Measurements from ENCODE around the gene OR1I1.
"Not testable (repeated sequence)": the region's sequence is repeated elsewhere in the genome, so short reads cannot be mapped to it uniquely, and the experiment has no call there.

OR1I1 gene

GRCh38 chr19:15081911-15082310 is at the start of gene OR1I1:
OR1I1 (plus strand) TSS chr19:15082211; CDS start chr19:15087066, 4,855 bp downstream.
- no peak for DNase-seq (ENCODE audit: low read depth)

- DNase-seq (ENCODE audit: low read depth), result no peak
Observed at GRCh38 chr19:15035795-15036311, 46.2 kb upstream of the OR1I1 start.

GRCh38 chr19:15037586-15037985 is 44.4 kb upstream of the OR1I1 start:
- no peak for DNase-seq (ENCODE audit: low read depth)

- no peak for DNase-seq (ENCODE audit: low read depth)
Observed at GRCh38 chr19:15038294-15038693, 43.7 kb upstream of the OR1I1 start.

- no peak for DNase-seq (ENCODE audit: low read depth)
Observed at GRCh38 chr19:15042003-15042402, 40.0 kb upstream of the OR1I1 start.

- DNase-seq (ENCODE audit: low read depth), result no peak
Observed at GRCh38 chr19:15042826-15043225, 39.2 kb upstream of the OR1I1 start.

GRCh38 chr19:15045506-15045905 is 36.5 kb upstream of the OR1I1 start:
- DNase-seq (ENCODE audit: low read depth), result no peak

GRCh38 chr19:15047680-15048079 is 34.3 kb upstream of the OR1I1 start:
- DNase-seq (ENCODE audit: low read depth), result no peak

- no peak for DNase-seq (ENCODE audit: low read depth)
Observed at GRCh38 chr19:15048128-15048527, 33.9 kb upstream of the OR1I1 start.

- no peak for DNase-seq (ENCODE audit: low read depth)
Observed at GRCh38 chr19:15048885-15049541, 33.0 kb upstream of the OR1I1 start, which contains the start of gene CASP14. CASP14 (plus strand) TSS chr19:15049480; CDS start chr19:15052252, 2,772 bp downstream.

- DNase-seq (ENCODE audit: low read depth), result no peak
Observed at GRCh38 chr19:15050639-15051038, 31.4 kb upstream of the OR1I1 start.

- no peak for DNase-seq (ENCODE audit: low read depth)
Observed at GRCh38 chr19:15062036-15062435, 20.0 kb upstream of the OR1I1 start.

GRCh38 chr19:15070386-15070785 is 11.6 kb upstream of the OR1I1 start:
- not testable (repeated sequence) for DNase-seq (ENCODE audit: low read depth)

GRCh38 chr19:15072930-15073647 is 8.9 kb upstream of the OR1I1 start:
- no peak for DNase-seq (ENCODE audit: low read depth)

GRCh38 chr19:15074371-15074770 is 7.6 kb upstream of the OR1I1 start:
- no peak for DNase-seq (ENCODE audit: low read depth)

GRCh38 chr19:15075806-15076205 is 6.2 kb upstream of the OR1I1 start:
- no peak for DNase-seq (ENCODE audit: low read depth)

GRCh38 chr19:15080002-15080401 is 2.0 kb upstream of the OR1I1 start:
- not testable (repeated sequence) for DNase-seq (ENCODE audit: low read depth)

GRCh38 chr19:15087182-15087581 is 5.2 kb downstream of the OR1I1 start:
- DNase-seq (ENCODE audit: low read depth), result no peak

GRCh38 chr19:15091918-15092753 is 10.1 kb downstream of the OR1I1 start:
- no peak for DNase-seq (ENCODE audit: low read depth)

- DNase-seq (ENCODE audit: low read depth), result no peak
Observed at GRCh38 chr19:15093001-15093400, 11.0 kb downstream of the OR1I1 start.

GRCh38 chr19:15096223-15096622 is 14.2 kb downstream of the OR1I1 start:
- no peak for DNase-seq (ENCODE audit: low read depth)

- DNase-seq (ENCODE audit: low read depth), result not testable (repeated sequence)
Observed at GRCh38 chr19:15097980-15098379, 16.0 kb downstream of the OR1I1 start.

All from stimulated activated CD8-positive, alpha-beta memory T cell treated with anti-CD3 and anti-CD28 coated beads, Interleukin-12 subunit alpha, Interleukin-12 subunit beta, amount 100 ng/mL, for 4 hours (primary cell).